Natural killer cell treated with Interleukin-12 subunit alpha and Interleukin-12 subunit beta and Interleukin-15 and Interleukin-18, amount 100 ng/mL, for 72 hours (primary cell): ENCODE results near the gene STK16. TPM values are rescaled to one million over a fixed set of nuclear protein-coding genes. Genes with fewer than 3 reads are reported as not detected.
A peak's percentile ranks its signal among the peaks of the same experiment; 100 is the strongest.
"Not testable (repeated sequence)": the region's sequence is repeated elsewhere in the genome, so short reads cannot be mapped to it uniquely, and the experiment has no call there.

ENCODE experiments used
- ATAC-seq, 2 donors: fragments of 150-1000 bp; cut with Tn5 transposase in 1 of 2; sonication (Bioruptor Pico), chemical (Tn5 transposase) in 1 of 2; 2 replicates each; pipeline ENCODE4 v1.10.0; 2021
- DNase-seq: peaks from one replicate; pipeline ENCODE4 v3.0.0; 2022; ENCODE audit warnings: low spot score
- H3K27ac Mint-ChIP-seq, 2 donors: 1 replicate in 1 of 2; 2 replicates in 1 of 2; pipeline ENCODE4 v1.8.0; 2022; ENCODE audit warnings: mixed read lengths in 2 of 2, mild to moderate bottlenecking in 1 of 2, moderate library complexity in 1 of 2
- H3K27me3 Mint-ChIP-seq, 2 donors: 1 replicate in 1 of 2; 2 replicates in 1 of 2; pipeline ENCODE4 v1.8.0; 2022; ENCODE audit warnings: mixed read lengths in 2 of 2
- H3K36me3 Mint-ChIP-seq: one replicate; pipeline ENCODE4 v1.8.0; 2022; ENCODE audit warnings: mixed read lengths
- H3K4me1 Mint-ChIP-seq, 2 donors: 1 replicate in 1 of 2; 2 replicates in 1 of 2; pipeline ENCODE4 v1.8.0; 2022; ENCODE audit warnings: low read depth in 2 of 2, mixed read lengths in 2 of 2, mild to moderate bottlenecking in 1 of 2
- H3K4me3 Mint-ChIP-seq: one replicate; pipeline ENCODE4 v1.8.0; 2022; ENCODE audit warnings: mixed read lengths
- H3K9me3 Mint-ChIP-seq: 2 replicates; pipeline ENCODE4 v1.8.0; 2022; ENCODE audit warnings: mixed read lengths
- total RNA-seq, 2 donors: library from RNA; stranded (reverse); gene quantifications; one replicate each; pipeline ENCODE4 v1.2.3, GENCODE V29; 2022

STK16 gene
- total RNA-seq, 2 donors from 2014 or later = 26.8 to 27.8 TPM

GRCh38 chr2:219254590-219255201, 9.4 kb downstream of the STK16 start:
- Mint-ChIP-seq H3K27me3 (peaks cover 5% of the 10 kb centered on the region in 2 donors), H3K4me1 (peaks cover 42 to 43% of the 10 kb centered on the region in 2 donors), H3K36me3 (peaks cover 9% of the 10 kb centered on the region), H3K9me3 (no peaks in the 10 kb centered on the region), H3K4me3 (peak overlapping the region; percentile 90), H3K27ac (peak overlapping the region; percentile 86 to 88)
- peak; percentile 63 to 76 for ATAC-seq
- peak; percentile 77 for DNase-seq

- not testable (repeated sequence) for H3K4me3 Mint-ChIP-seq, H3K36me3 Mint-ChIP-seq, H3K27ac Mint-ChIP-seq, H3K9me3 Mint-ChIP-seq, DNase-seq, ATAC-seq, H3K4me1 Mint-ChIP-seq
- peaks cover 16 to 25% of the 10 kb centered on the region in 2 donors for H3K27me3 Mint-ChIP-seq
Measured at GRCh38 chr2:219258942-219259341, 13.7 kb downstream of the STK16 start.

- Mint-ChIP-seq H3K9me3 (no peaks in the 10 kb centered on the region), H3K4me1 (no peaks in the 10 kb centered on the region), H3K4me3 (no peak overlapping the region), H3K27ac (no peak overlapping the region), H3K27me3 (peaks cover 16 to 25% of the 10 kb centered on the region in 2 donors), H3K36me3 (no peaks in the 10 kb centered on the region)
- DNase-seq (no peak), ATAC-seq (no peak)
Measured at GRCh38 chr2:219261024-219261855, 16.0 kb downstream of the STK16 start.

GRCh38 chr2:219266232-219266631, 21.0 kb downstream of the STK16 start:
- Mint-ChIP-seq H3K4me1 (no peaks in the 10 kb centered on the region), H3K4me3 (no peak overlapping the region), H3K27ac (no peak overlapping the region), H3K36me3 (no peaks in the 10 kb centered on the region), H3K9me3 (no peaks in the 10 kb centered on the region), H3K27me3 (peaks cover 4 to 8% of the 10 kb centered on the region in 2 donors)
- ATAC-seq = no peak
- DNase-seq = no peak

- H3K27ac Mint-ChIP-seq = no peak overlapping the region
- H3K36me3 Mint-ChIP-seq = no peaks in the 10 kb centered on the region
- no peaks in the 10 kb centered on the region for H3K9me3 Mint-ChIP-seq
- peak in 1 of 2 donors; percentile 6 for ATAC-seq
- no peaks in the 10 kb centered on the region for H3K4me1 Mint-ChIP-seq
- no peak overlapping the region for H3K4me3 Mint-ChIP-seq
- DNase-seq = no peak
- H3K27me3 Mint-ChIP-seq = peaks cover 0 to 2% of the 10 kb centered on the region in 2 donors
Measured at GRCh38 chr2:219266886-219267285, 21.6 kb downstream of the STK16 start.

GRCh38 chr2:219268294-219268693, 23.0 kb downstream of the STK16 start:
- Mint-ChIP-seq H3K27me3 (no peaks in the 10 kb centered on the region), H3K4me1 (no peaks in the 10 kb centered on the region)

GRCh38 chr2:219269362-219270054, 24.2 kb downstream of the STK16 start:
- DNase-seq = no peak
- Mint-ChIP-seq H3K4me1 (no peaks in the 10 kb centered on the region), H3K27ac (no peak overlapping the region), H3K4me3 (no peak overlapping the region), H3K36me3 (no peaks in the 10 kb centered on the region), H3K27me3 (no peaks in the 10 kb centered on the region), H3K9me3 (no peaks in the 10 kb centered on the region)
- no peak for ATAC-seq

More at GRCh38 chr2:219268294-219268693, 23.0 kb downstream of the STK16 start:
- H3K36me3 Mint-ChIP-seq = no peaks in the 10 kb centered on the region
- H3K4me3 Mint-ChIP-seq = no peak overlapping the region
- DNase-seq (no peak), ATAC-seq (no peak)
- no peaks in the 10 kb centered on the region for H3K9me3 Mint-ChIP-seq
- H3K27ac Mint-ChIP-seq = no peak overlapping the region

GRCh38 chr2:219270055-219270372, 24.7 kb downstream of the STK16 start:
- no peaks in the 10 kb centered on the region for H3K36me3 Mint-ChIP-seq
- no peaks in the 10 kb centered on the region for H3K9me3 Mint-ChIP-seq
- H3K4me1 Mint-ChIP-seq = no peaks in the 10 kb centered on the region
- ATAC-seq (no peak), DNase-seq (no peak)
- H3K4me3 Mint-ChIP-seq = no peak overlapping the region
- H3K27me3 Mint-ChIP-seq = no peaks in the 10 kb centered on the region
- H3K27ac Mint-ChIP-seq = no peak overlapping the region

GRCh38 chr2:219271021-219271420, 25.7 kb downstream of the STK16 start:
- no peak overlapping the region for H3K27ac Mint-ChIP-seq

GRCh38 chr2:219272356-219272755, 27.1 kb downstream of the STK16 start:
- H3K4me1 Mint-ChIP-seq = peaks cover 2 to 4% of the 10 kb centered on the region in 2 donors
- no peak overlapping the region for H3K27ac Mint-ChIP-seq
- ATAC-seq = no peak

More at GRCh38 chr2:219271021-219271420, 25.7 kb downstream of the STK16 start:
- Mint-ChIP-seq H3K36me3 (no peaks in the 10 kb centered on the region), H3K4me3 (no peak overlapping the region), H3K4me1 (no peaks in the 10 kb centered on the region), H3K27me3 (no peaks in the 10 kb centered on the region), H3K9me3 (no peaks in the 10 kb centered on the region)
- no peak for ATAC-seq
- DNase-seq = no peak

GRCh38 chr2:219272995-219273394, 27.7 kb downstream of the STK16 start:
- no peak overlapping the region for H3K4me3 Mint-ChIP-seq
- no peak overlapping the region for H3K27ac Mint-ChIP-seq
- H3K4me1 Mint-ChIP-seq = peaks cover 9 to 10% of the 10 kb centered on the region in 2 donors
- no peaks in the 10 kb centered on the region for H3K27me3 Mint-ChIP-seq
- ATAC-seq = no peak
- no peaks in the 10 kb centered on the region for H3K36me3 Mint-ChIP-seq
- DNase-seq = no peak
- no peaks in the 10 kb centered on the region for H3K9me3 Mint-ChIP-seq

More at GRCh38 chr2:219272356-219272755, 27.1 kb downstream of the STK16 start:
- H3K4me3 Mint-ChIP-seq = no peak overlapping the region
- no peaks in the 10 kb centered on the region for H3K36me3 Mint-ChIP-seq
- no peak for DNase-seq
- no peaks in the 10 kb centered on the region for H3K27me3 Mint-ChIP-seq
- H3K9me3 Mint-ChIP-seq = no peaks in the 10 kb centered on the region

GRCh38 chr2:219273937-219274336, 28.7 kb downstream of the STK16 start:
- no peak for ATAC-seq
- Mint-ChIP-seq H3K4me1 (peaks cover 18 to 20% of the 10 kb centered on the region in 2 donors), H3K27ac (no peak overlapping the region), H3K4me3 (no peak overlapping the region), H3K9me3 (no peaks in the 10 kb centered on the region), H3K27me3 (no peaks in the 10 kb centered on the region), H3K36me3 (no peaks in the 10 kb centered on the region)
- no peak for DNase-seq

- ATAC-seq (no peak), DNase-seq (no peak)
- Mint-ChIP-seq H3K4me1 (peaks cover 19 to 20% of the 10 kb centered on the region in 2 donors), H3K36me3 (no peaks in the 10 kb centered on the region), H3K4me3 (no peak overlapping the region), H3K9me3 (no peaks in the 10 kb centered on the region), H3K27me3 (no peaks in the 10 kb centered on the region), H3K27ac (no peak overlapping the region)
Measured at GRCh38 chr2:219274361-219274921, 29.2 kb downstream of the STK16 start.
